SU-DHL-6 (cell line): ENCODE data around the gene EXOSC3.

Source experiments
- H2AFZ ChIP-seq: fragments of 200-600 bp; sonication (generic); 2 replicates; pipeline ENCODE4 v1.6.1; 2014; ENCODE audit warnings: low read depth, mild to moderate bottlenecking, moderate library complexity, mixed read lengths, antibody characterized with exemption, low read length; ENCODE audit not compliant: severe bottlenecking
- H3F3A ChIP-seq: fragments of 200-600 bp; shearing (Covaris generic); 2 replicates; pipeline ENCODE4 v1.6.0; 2016; ENCODE audit warnings: antibody characterized with exemption, mild to moderate bottlenecking; ENCODE audit not compliant: insufficient read depth
- H3K27ac ChIP-seq: fragments of 200-600 bp; sonication (generic); 2 replicates; pipeline ENCODE4 v1.5.1; 2016; ENCODE audit warnings: low read depth, mild to moderate bottlenecking, low read length, moderate library complexity, mixed read lengths
- H3K27me3 ChIP-seq: fragments of 200-600 bp; sonication (generic), shearing (Covaris generic); 2 replicates; pipeline ENCODE4 v1.6.0; 2014; ENCODE audit warnings: mild to moderate bottlenecking, low read length
- H3K36me3 ChIP-seq: fragments of 200-600 bp; sonication (generic); 2 replicates; pipeline ENCODE4 v1.6.1; 2014; ENCODE audit warnings: mild to moderate bottlenecking, low read length, mixed read lengths
- H3K4me2 ChIP-seq: fragments of 300-600, 200-600 bp; shearing (Covaris generic), sonication (generic); 2 replicates; pipeline ENCODE4 v1.6.0; 2014; ENCODE audit warnings: low read length, low read depth, mild to moderate bottlenecking; ENCODE audit not compliant: poor library complexity, severe bottlenecking
- H3K4me3 ChIP-seq: fragments of 200-600 bp; sonication (generic); 2 replicates; pipeline ENCODE4 v1.5.1; 2014; ENCODE audit warnings: antibody characterized with exemption, low read length, mild to moderate bottlenecking, mixed read lengths; ENCODE audit not compliant: insufficient read depth, poor library complexity, severe bottlenecking
- H3K79me2 ChIP-seq: fragments of 200-600 bp; sonication (generic); 2 replicates; pipeline ENCODE4 v1.6.1; 2014; ENCODE audit warnings: mild to moderate bottlenecking, low read length, moderate library complexity; ENCODE audit not compliant: insufficient read depth
- H3K9ac ChIP-seq: fragments of 200-600 bp; sonication (generic); 2 replicates; pipeline ENCODE4 v1.7.0; 2014; ENCODE audit warnings: mild to moderate bottlenecking, low read length
- H3K9me2 ChIP-seq: fragments of 200-600 bp; sonication (generic); replicated peaks from 2 replicates; pipeline ENCODE4 v1.6.1; 2014; ENCODE audit warnings: low read length; ENCODE audit not compliant: insufficient read depth
- H3K9me3 ChIP-seq: fragments of 200-600 bp; sonication (generic); 2 replicates; pipeline ENCODE4 v1.6.1; 2014; ENCODE audit warnings: low read length, mixed read lengths; ENCODE audit not compliant: insufficient read depth
- H4K20me1 ChIP-seq: fragments of 200-600 bp; sonication (generic); 2 replicates; pipeline ENCODE4 v1.6.1; 2014; ENCODE audit warnings: low read depth, mild to moderate bottlenecking, antibody characterized with exemption, low read length, moderate library complexity, mixed read lengths
- CTCF ChIP-seq: fragments of 200-600 bp; sonication (generic); IDR thresholded peaks from one replicate; pipeline ENCODE4 v1.5.1; 2017; ENCODE audit warnings: antibody characterized with exemption, mild to moderate bottlenecking, low read length, moderate library complexity; ENCODE audit not compliant: insufficient read depth, poor library complexity, severe bottlenecking
- EZH2phosphoT487 ChIP-seq: fragments of 200-600 bp; sonication (generic), shearing (Covaris generic); conservative IDR thresholded peaks from 2 replicates; pipeline ENCODE4 v1.6.1; 2018; ENCODE audit warnings: mild to moderate bottlenecking, antibody characterized with exemption, low read length, moderate library complexity, mixed read lengths

Gene EXOSC3

GRCh38 chr9:37788332-37788731 lies 3.5 kb upstream of the EXOSC3 start:
- no peak overlapping the region for H3K27ac ChIP-seq
- H3K79me2 ChIP-seq: peaks cover 15% of the 10 kb centered on the region
- no peak overlapping the region for H2AFZ ChIP-seq
- no peaks in the 10 kb centered on the region for H3K27me3 ChIP-seq
- no peaks in the 10 kb centered on the region for H3K9me3 ChIP-seq
- H3K9me2 ChIP-seq: no peaks in the 10 kb centered on the region
- no peak overlapping the region for H3K4me2 ChIP-seq
- H3K36me3 ChIP-seq: peaks cover under 1% of the 10 kb centered on the region; the same call in 1 of the 2 replicates
- TF ChIP-seq CTCF (no peak), EZH2phosphoT487 (no peak)
- no peak overlapping the region for H3K4me3 ChIP-seq
- H4K20me1 ChIP-seq: no peaks in the 10 kb centered on the region
- 0 out of 2 replicates have a peak, but pooled peaks cover 4% of the 10 kb centered on the region for H3F3A ChIP-seq
- no peak overlapping the region for H3K9ac ChIP-seq

- no peaks in the 10 kb centered on the region for H3K27me3 ChIP-seq
- no peaks in the 10 kb centered on the region for H3K9me3 ChIP-seq
- H3K79me2 ChIP-seq: peaks cover 28% of the 10 kb centered on the region
- no peak overlapping the region for H3K27ac ChIP-seq
- no peak overlapping the region for H3K4me3 ChIP-seq
- 0 out of 2 replicates have a peak, but pooled peaks cover 4% of the 10 kb centered on the region for H3F3A ChIP-seq
- no peak overlapping the region for H3K9ac ChIP-seq
- peaks cover 12% of the 10 kb centered on the region for H3K36me3 ChIP-seq
- no peak overlapping the region for H3K4me2 ChIP-seq
- no peak for TF ChIP-seq EZH2phosphoT487
- no peak for TF ChIP-seq CTCF
- peaks cover 7% of the 10 kb centered on the region; the same call in 1 of the 2 replicates for H4K20me1 ChIP-seq
- no peaks in the 10 kb centered on the region for H3K9me2 ChIP-seq
- H2AFZ ChIP-seq: no peak overlapping the region
Measured at GRCh38 chr9:37787059-37787458, 2.2 kb upstream of the EXOSC3 start.

GRCh38 chr9:37784291-37784615 lies 611 bp downstream of the EXOSC3 start:
- Histone ChIP-seq H3K9ac (peak overlapping the region; percentile 78), H3K79me2 (peaks cover 39% of the 10 kb centered on the region)

More at GRCh38 chr9:37784291-37784615, 611 bp downstream of the EXOSC3 start:
- TF ChIP-seq CTCF (no peak), EZH2phosphoT487 (no peak)
- 0 out of 2 replicates have a peak, but pooled peaks cover 4% of the 10 kb centered on the region for H3F3A ChIP-seq
- no peaks in the 10 kb centered on the region for H3K9me3 ChIP-seq
- peak overlapping the region; percentile 55 for H3K27ac ChIP-seq
- H3K4me3 ChIP-seq: peak overlapping the region; percentile 76
- H3K9me2 ChIP-seq: no peaks in the 10 kb centered on the region
- H3K4me2 ChIP-seq: peak overlapping the region; percentile 72
- peaks cover 7% of the 10 kb centered on the region; the same call in 1 of the 2 replicates for H4K20me1 ChIP-seq
- no peak overlapping the region for H2AFZ ChIP-seq
- H3K36me3 ChIP-seq: peaks cover 35% of the 10 kb centered on the region
- H3K27me3 ChIP-seq: no peaks in the 10 kb centered on the region
